GM21825 (cell line): Measurements from ENCODE around the gene GSDME.

Experiments
- ATAC-seq: cut with Tn5 transposase; IDR thresholded peaks from one replicate; pipeline ENCODE4 v1.9.1; 2021; ENCODE audit warnings: mild to moderate bottlenecking, moderate library complexity; ENCODE audit not compliant: unreplicated experiment

The GSDME gene

DNA sequence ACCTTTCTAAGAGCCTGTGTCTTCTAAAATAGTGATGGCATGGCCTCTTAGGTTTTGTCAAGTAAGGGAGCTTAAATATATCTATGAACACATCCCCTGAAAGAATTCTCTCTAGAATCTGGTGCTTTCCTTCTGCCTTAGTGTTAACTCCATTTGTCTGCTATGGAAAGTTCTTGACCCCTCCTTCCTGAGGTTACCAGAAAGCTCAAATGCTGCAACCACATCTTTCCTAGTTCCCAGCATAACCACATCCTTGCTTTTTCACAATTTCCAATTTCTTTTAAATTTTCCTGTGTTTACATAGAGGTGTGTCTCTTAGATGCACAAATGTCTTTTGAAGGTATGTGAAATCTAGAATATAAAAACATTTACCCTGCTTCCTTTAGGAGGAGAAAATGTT, 16.4 kb upstream of the GSDME start:
- ATAC-seq = no peak

DNA sequence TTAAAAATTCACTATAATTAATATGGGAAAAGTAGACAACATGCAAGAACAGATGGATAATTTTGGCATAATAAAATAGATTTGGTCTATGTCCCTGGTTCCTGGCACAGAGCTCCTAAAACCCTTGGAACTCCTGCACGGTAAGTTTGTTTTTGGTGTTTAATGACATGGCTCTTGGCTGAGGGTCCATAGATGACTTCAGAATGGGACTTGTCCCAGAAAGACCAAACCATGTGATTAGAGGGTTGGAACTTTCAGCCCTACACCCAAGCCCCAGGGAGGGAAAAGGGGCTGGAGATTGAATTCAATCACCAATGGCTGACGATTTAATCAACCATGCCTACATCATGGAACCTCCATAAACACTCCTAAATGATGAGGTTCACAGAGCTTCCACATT, 12.6 kb upstream of the GSDME start:
- no peak for ATAC-seq

DNA sequence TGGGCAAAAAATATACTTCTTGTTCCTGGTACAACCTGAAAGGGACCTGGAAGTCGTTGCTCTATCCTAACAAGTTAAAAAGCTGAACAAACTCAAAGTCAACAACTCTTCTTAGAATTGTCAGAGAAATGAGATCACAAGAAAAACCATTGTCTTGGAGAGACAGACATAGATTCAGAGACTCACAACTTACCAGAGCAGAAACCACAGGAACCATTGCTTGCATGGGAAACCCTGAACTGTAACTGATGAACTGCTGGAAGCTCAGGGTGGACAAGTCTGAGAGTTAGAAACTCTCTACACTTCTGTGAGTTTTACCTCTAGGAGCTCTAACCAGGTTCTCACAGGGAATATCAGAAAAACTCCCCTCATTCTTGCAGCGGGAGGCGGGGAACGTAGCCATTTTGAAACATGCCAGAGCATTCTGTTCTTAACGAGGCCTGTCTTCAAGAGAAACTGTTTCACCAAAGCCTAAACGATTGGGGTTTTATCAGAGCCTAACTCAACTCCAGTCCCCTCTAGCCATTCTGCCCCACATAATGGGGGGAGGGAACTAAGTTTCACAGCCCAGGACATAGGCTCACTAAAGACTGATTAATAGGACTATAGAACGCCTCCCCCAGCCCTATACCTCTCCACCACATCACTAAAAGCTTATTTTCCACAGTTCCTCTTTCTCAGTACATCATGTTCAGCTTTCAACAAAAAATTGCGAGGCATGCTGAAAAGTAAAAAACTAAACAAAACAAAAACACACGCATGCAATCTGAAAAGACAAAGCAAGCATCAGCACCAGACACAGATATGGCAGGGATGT, 12.0 kb upstream of the GSDME start:
- ATAC-seq = no peak

DNA sequence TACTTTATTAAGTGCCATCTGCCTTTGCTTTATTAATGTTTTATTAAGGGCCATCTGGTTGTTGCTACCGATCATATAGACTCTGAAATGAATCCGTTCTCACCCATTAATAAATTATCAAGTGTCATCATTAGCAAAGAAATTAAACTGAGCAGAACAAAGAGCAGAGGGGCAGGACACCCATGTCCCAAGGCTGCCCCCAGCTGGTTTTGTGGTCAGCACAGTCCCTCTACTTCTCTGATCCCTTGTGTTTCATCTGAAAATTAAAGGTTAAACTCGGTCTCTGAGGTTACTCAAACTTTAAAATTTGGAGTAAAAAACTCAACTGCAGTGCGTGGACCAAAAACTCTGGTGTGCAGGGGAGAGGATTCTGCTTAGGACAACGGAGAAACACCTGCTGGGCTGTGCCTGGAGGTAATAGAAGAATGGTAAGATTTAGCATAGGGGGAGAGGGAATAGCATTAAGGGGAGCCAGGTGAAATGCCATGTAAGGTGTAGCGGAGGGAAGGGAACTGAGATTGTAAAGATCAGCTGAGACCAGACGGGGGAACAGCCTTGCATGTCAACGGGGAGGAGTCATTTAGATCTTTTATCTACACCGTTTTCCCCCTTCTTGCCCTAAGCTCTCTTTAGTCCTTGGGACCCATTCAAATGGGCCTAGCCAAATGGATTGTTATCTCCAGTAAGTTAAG, 10.8 kb upstream of the GSDME start:
- ATAC-seq = no peak

DNA sequence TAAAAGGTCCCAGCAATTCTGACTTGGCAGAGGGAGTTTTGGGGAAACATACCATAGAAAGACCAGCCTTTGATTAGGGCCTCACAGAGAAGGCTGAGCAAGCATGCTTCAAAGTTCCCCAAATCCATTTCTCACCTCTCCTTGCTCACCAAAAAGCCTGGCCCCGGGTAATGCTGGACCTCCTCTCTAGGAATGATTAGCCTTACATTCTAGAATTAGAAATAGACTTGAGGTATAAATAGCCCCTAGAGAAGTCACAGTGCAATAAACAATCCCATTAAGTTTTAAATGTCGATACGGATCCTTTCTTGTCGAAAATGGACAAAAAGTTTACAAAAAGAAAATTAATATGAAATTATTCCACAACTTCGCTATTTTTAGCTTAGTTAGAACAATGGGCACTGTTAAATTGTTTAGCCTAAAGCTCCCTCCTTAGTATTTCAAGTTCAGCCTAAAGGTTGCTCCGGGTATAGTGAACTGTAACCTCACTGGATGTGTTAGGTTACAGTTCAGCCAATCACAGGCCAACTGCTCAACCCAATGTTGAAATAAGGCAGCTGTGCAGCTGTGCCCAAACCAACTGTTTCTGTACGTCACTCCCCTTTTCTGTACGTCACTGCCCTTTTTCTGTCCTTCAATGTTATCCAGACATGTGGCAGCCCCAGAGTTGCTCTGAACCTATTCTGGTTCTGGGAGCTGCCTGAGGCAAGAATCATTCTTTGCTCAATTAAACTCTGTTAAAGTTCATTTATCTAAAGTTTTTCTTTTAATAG, 7.9 kb upstream of the GSDME start:
- no peak for ATAC-seq

DNA sequence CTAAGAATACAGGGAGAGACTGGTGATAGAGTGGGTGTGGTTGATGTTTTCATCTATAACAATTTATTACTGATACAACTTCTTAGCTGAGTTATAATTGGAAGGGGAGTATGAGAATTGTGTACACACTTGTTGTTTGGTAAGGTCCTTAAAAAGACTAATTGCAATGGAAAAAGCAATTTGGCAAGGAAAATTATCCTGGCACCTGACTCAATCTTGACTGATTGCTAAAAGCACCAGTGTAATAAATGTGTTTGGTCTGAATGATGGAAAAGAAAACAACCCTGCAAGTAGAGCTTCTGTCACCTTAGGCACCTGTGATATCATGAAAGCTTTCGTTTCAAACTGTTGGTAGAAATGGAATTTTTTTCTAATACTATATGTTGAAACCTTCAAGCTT, 6.7 kb upstream of the GSDME start:
- no peak for ATAC-seq

DNA sequence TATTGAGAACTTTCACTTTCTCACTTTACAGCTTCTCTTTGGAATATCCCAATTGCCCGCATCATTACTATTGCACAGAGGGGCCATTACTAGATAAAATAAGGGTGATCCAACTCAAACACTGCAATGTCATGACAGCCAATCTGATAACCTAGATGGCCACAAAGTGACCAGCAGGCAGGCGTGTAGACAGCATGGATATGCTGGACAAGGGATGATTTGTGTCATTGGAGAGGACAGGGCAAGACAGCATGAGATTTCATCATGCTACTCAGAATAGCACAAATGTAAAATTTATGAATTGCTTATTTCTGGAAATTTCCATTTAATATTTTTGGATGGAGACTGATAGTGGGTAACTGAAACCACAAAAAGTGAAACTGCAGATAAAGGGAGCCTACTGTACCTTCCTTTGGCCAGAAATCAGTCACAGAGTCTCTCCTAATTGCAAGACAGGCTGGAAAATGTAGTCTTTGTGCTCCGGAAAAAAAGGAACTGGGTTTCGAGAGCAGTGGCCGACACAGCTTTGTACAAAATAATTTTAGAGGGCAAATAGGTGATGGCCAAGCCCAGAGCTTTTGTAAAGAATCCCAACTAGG, 6.1 kb upstream of the GSDME start:
- no peak for ATAC-seq

DNA sequence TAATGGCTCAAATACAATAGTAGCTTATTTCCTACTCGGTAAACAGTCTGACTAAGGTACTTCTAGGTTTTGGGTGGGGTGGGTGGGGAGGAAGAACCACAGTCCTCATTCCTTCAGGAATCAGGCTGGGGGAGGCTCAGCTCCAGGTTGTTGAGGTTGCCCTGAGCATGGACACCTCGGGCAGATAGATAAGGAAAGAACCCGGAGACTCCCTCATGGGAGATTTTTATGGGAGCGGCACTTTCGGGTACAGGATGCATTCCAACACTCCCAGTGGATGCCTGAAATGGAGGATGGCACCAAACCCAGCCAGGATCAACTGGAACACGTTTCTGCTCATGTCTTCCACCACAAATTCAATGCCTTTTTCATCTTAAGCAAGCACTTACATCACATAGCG, 5.5 kb upstream of the GSDME start:
- ATAC-seq = no peak

DNA sequence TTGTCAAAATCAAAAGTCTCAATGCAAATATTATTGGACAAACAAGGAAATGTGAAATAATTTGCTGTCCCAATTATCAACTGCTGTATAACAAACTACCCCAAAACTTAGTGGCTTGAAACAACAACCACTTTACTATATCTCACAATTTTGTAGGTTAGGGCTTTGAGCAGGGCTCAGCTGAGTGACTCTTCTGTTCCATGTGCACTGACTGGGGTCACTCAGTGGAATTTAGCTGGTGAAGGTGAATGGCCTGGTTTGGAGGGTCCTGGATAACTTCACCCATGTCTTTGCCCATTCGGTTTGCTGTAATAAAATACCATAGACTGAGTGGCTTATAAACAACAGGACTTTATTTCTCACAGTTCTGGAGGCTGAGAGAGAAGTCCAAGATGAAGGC, 3.7 kb upstream of the GSDME start:
- no peak for ATAC-seq

DNA sequence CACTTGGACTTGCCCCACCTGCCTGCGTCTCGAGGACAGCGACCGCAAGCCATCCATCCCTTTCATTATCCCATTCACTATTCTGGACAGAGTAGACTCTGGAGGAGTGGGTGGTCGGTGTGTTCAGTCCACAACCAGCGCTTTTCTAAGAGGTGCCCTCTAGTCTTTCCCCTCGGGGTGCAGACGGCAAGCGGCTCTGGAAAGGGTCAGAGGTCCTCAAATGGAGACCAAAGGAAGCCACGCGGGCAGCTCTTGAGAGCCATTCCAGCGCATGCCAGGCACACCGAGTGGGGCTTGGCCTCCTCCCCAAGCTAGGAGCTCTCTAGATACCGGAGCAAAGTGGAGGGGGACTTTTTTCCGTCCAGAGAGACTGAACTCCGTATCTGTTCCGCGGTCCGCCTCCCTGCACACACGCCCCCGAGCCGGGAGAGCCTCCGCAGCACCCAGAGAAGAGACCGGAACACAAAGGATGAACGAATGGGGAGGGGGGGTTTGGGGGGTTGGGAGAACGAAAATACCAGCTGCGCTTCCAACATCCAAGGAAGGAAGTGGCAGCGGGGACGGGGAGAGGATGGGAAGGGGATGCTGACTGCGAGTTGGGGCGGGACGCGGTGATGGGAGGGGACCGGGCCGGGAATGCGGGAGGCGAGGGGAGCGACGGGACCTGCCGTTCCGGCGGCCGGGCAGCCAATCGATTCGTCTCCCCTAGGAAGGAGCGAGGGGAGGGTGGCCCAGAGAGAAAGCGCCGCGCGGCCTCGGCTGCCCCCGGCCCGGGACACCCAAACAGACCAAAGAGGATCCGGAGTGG, 515 bp downstream of the GSDME start:
- peak; percentile 20 for ATAC-seq

DNA sequence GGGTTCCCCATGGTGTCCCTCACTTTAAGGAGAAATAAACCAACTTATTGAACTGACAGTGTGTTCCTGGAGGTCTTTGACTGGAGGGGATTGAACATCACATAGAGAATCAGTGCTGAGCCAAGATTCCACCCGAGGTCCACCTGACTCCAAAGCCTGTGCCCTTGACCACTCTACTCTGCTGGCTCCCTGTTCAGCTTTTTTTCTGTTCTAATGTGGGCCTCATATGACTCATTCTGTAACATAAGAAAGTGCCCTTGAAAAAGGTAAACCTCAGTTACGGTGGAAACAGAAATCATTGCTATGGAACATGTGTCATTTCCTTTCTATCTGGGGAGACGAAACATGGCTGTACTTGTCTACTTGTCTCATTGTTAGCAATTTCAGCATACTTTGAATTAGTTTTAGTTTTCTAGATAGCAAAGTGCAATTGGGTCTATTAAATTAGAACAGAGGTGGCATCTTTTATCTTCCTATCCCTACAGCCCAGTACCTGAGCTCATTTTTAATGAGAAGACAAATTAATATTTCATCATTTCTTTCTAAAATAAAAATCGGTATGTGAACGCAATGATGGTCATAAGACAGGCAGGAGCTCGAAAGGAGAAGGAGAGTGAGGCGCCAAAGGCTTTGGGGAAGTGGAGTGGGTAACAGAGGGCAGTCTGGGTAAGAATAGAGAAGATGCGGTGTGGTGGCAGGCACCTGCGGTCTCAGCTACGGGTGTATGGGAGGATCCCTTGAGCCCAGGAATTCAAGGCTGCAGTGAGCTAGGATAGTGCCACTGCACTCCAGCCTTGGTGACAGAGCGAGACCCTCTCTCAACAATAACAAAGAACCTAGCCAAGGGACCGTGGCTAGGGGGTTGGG, 1.5 kb downstream of the GSDME start:
- peak; percentile 62 for ATAC-seq

DNA sequence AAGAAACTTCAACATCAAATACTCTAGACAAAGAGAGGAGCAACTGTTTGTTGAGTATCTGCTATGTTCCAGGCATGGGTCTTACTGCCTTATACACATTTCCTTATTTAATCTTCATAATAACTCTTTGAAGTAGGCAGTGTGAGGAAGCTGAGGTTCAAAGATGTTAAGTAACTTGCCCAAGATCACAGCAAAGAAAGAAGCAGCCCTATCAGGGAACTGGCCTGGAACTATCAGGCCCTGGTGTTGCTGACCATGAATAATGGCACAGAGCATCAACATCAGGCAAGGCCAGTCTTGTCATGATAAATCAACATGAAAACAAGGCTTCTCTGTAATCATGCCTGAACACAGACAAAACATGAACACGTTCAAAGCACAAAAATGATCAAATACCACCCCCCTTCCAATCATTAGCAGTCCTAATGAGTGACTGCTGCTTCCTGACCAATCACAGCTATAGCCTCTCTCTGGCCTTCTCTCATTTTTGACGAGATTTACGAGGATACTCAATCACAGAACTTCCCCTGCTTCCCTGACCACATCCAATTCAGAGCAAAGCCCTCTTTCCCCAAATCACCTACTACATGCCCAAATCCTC, 2.3 kb downstream of the GSDME start:
- ATAC-seq = no peak

DNA sequence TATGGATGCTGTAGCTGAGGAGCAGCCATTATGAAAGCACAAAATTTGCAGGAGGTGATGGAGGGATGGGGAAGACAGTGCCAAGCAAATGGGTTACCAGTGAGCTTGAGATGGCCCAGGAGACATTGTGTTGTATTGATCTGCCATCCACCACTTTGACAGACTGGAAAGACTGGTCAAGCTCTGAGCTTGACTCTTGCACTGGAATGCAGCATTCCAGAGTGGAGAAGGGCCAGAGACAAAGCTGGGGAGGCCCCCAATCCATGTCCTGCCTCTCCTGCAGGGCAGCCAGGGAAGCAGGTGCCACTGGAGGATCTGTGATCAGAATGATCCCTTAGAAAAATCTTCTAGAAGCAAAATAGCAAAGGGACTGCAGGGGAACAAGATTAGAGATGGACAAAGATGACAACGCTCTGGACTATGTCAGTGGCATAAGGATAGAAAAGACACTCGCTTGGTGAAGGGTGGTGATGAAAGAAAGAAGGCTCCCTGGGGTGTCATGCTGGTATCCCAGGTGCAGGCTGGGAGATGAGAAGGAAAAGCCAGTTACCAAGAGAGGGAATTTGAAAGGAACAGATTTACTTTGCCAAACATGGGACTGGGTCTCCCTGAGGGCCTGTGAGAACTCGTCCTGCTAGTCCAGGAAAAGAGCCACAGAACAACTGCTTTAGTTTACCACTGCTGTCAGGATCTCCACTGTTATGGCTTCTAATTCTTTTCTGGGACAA, 5.0 kb downstream of the GSDME start:
- ATAC-seq = no peak

DNA sequence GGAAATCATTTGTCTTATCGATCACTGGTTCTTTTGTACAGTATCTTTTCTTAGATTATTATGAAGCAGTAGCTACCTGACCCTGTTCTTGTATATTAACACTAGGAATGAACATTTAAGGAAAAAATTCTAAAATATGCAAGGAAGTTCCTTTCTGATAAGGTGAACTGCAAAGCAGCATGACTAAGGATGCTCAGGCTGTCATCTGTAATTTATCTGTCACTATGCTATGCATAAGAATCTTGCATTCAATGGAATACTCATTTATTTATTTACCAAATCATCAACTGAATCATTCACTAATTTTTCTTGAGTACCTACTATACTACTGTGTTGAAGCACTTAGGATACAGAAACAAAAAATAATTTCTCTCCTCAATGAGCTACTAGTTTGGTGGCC, 5.8 kb downstream of the GSDME start:
- no peak for ATAC-seq

DNA sequence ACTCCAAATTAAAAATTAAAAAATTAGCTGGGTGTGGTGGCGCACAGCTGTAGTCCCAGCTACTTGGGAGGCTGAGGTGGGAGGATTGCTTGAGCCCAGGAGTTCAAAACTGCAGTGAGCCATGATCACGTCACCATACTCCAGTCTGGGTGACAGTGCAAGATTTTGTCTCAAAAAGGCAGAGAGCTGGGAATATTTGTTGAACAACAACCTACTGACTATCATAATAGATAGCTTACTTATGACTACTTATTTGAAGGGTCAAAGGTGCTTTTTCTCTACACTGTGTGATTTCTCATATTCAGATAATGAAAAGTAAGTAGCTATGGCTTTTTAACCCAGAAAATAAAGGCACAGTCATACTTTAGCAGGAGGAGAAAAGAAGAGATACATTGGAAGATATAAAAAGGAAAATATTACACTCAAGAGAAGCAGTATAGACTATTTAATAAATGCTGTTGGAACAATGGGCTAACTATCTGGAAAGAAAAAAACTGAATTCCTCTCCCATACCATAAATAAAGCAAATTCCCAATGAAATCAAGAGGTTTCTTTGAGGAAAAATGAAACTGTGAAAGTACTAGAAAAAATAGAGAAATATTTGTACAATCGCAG, 6.7 kb downstream of the GSDME start:
- no peak for ATAC-seq

DNA sequence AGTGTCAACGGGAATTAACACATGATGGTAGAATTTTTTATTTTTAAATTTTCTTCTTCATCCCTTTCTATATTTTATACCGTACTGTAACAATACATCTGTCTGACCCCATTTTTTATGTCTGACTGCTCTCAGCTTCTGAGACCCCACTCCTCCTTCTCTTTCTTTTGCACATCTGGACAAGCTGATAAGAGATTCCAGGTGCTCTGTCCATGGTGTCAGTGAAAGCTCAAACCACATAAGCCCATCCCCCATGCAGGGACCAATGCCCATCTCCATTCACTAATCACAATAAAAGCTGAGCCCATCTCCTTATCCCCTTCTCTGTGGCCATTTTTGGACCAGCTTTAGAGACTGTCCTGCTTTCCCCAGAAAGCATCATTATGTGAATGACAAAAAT, 8.7 kb downstream of the GSDME start:
- no peak for ATAC-seq

DNA sequence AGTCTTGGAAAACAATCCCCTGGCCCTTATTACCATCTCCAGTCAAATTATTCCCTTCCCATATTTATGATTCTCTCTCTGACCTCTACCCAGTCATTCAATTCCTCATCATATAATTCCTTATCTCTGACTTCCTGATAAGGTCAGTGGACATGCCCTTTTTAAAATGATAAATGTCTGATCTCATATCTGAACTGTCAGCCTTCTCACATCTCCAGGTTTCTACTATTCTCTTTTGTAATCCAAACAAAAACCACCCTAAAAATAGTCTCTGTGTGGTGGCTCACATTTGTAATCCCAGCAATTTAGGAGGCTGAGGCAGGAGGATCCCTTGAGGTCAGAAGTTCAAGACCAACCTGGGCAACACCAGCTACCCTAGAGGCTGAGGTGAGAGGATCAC, 11.9 kb downstream of the GSDME start:
- no peak for ATAC-seq

DNA sequence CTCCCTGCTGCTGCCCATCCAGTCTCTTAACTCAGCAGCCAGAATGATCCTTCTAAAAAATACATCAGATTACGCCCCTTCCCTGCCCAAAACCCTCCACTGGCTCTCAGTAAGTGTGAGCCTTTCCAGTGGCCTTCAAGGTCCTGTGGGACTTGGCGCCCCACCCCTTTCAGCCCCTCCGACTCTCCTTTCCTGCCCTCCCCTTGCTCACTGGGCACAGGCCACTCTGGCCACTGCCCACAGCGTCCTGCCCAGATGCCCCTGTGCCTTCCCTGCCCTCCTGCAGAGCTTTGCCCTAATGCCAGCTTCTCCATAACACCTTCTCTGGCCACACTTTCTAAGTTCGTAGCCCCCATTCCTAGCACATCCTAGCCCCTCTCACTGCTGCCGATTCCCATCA, 13.8 kb downstream of the GSDME start:
- ATAC-seq = no peak
